MM.1S (cell line): ENCODE results near the gene ZBTB17.

Experiments
- DNase-seq: peaks from one replicate; pipeline ENCODE4 v3.0.0-alpha.2; 2015
- H2AFZ ChIP-seq: fragments of 300-600 bp; sonication (generic); 2 replicates; pipeline ENCODE4 v1.6.0; 2016; ENCODE audit warnings: antibody characterized with exemption, low read length
- H3F3A ChIP-seq: fragments of 300-600 bp; sonication (generic); 2 replicates; pipeline ENCODE4 v1.6.1; 2016; ENCODE audit warnings: mild to moderate bottlenecking, antibody characterized with exemption, low read length, moderate library complexity, mixed read lengths; ENCODE audit not compliant: insufficient read depth
- H3K27ac ChIP-seq: fragments of 300-600 bp; sonication (generic); 2 replicates; pipeline ENCODE4 v1.5.1; 2016; ENCODE audit warnings: mild to moderate bottlenecking, low read length
- H3K27me3 ChIP-seq: fragments of 300-600 bp; sonication (generic); replicated peaks from 2 replicates; pipeline ENCODE4 v1.6.0; 2016; ENCODE audit warnings: low read length; ENCODE audit not compliant: insufficient read depth
- H3K36me3 ChIP-seq: fragments of 300-600 bp; sonication (generic); replicated peaks from 2 replicates; pipeline ENCODE4 v1.6.1; 2016; ENCODE audit warnings: mild to moderate bottlenecking, low read length, mixed read lengths; ENCODE audit not compliant: insufficient read depth
- H3K4me1 ChIP-seq: fragments of 300-600 bp; sonication (generic); 2 replicates; pipeline ENCODE4 v1.6.1; 2016; ENCODE audit warnings: low read length, mixed read lengths
- H3K4me2 ChIP-seq: fragments of 300-600 bp; sonication (generic); 2 replicates; pipeline ENCODE4 v1.6.0; 2016; ENCODE audit warnings: low read depth, low read length
- H3K4me3 ChIP-seq: fragments of 300-600 bp; sonication (generic); 2 replicates; pipeline ENCODE4 v1.5.1; 2016; ENCODE audit warnings: low read length, mixed read lengths
- H3K79me2 ChIP-seq: fragments of 300-600 bp; sonication (generic); 2 replicates; pipeline ENCODE4 v1.6.1; 2016; ENCODE audit warnings: mixed run types, low read length, mixed read lengths
- H3K9ac ChIP-seq: fragments of 300-600 bp; sonication (generic); 2 replicates; pipeline ENCODE4 v1.6.1; 2016; ENCODE audit warnings: low read length, mixed read lengths
- H3K9me2 ChIP-seq: fragments of 300-600 bp; sonication (generic); replicated peaks from 2 replicates; pipeline ENCODE4 v1.6.1; 2016; ENCODE audit warnings: mild to moderate bottlenecking, low read length, mixed read lengths; ENCODE audit not compliant: insufficient read depth
- H3K9me3 ChIP-seq: fragments of 300-600 bp; sonication (generic); replicated peaks from 2 replicates; pipeline ENCODE4 v1.6.1; 2016; ENCODE audit warnings: mild to moderate bottlenecking, low read length, mixed read lengths; ENCODE audit not compliant: insufficient read depth
- H4K20me1 ChIP-seq: fragments of 300-600 bp; sonication (generic); 2 replicates; pipeline ENCODE4 v1.6.1; 2016; ENCODE audit warnings: mild to moderate bottlenecking, low read length, moderate library complexity, mixed read lengths; ENCODE audit not compliant: insufficient read depth
- EZH2 ChIP-seq: fragments of 300-600 bp; sonication (generic); optimal IDR thresholded peaks from 2 replicates; pipeline ENCODE3; 2017; ENCODE audit warnings: low read depth, mild to moderate bottlenecking, antibody characterized with exemption, low read length, mixed read lengths
- EZH2phosphoT487 ChIP-seq: fragments of 300-600 bp; sonication (generic); IDR thresholded peaks from 2 replicates; pipeline ENCODE4 v1.6.1; 2018; ENCODE audit warnings: antibody characterized with exemption, low read length
- TF ChIP-seq, protein P1 (sequence below): fragments of 300-600 bp; sonication (generic); IDR thresholded peaks from 2 replicates; pipeline ENCODE4 v1.5.1; 2016; ENCODE audit warnings: antibody characterized with exemption, low read length, mixed read lengths

ZBTB17 gene

DNA sequence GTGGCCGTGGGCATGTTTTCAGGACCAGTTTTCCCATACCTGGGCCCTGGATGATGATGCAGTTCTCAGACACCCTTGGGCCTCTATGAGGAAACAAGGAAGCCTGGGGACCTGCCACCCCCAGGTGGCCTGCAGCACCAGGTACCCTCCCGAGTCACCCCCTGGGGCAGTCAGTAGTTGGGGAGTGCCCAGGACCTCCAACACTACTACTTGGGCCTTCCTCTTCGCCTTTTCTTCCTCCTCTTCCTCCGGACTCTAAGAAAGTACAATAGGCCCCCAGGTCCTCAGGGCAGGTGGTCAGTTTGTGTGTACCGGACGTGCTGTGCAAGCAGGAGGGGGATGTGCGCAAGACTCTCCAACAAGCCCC lies 16.3 kb upstream of the ZBTB17 start:
- Histone ChIP-seq H3K4me3 (no peak overlapping the region), H4K20me1 (no peaks in the 10 kb centered on the region), H3K9me2 (no peaks in the 10 kb centered on the region), H3K9me3 (no peaks in the 10 kb centered on the region), H3K4me2 (no peak overlapping the region), H3K27me3 (peaks cover 41% of the 10 kb centered on the region), H3K79me2 (no peaks in the 10 kb centered on the region), H2AFZ (no peak overlapping the region), H3K27ac (no peak overlapping the region), H3K4me1 (no peaks in the 10 kb centered on the region), H3K36me3 (no peaks in the 10 kb centered on the region), H3K9ac (no peak overlapping the region), H3F3A (no peaks in the 10 kb centered on the region)
- no peak for DNase-seq
- TF ChIP-seq, protein P1, sequence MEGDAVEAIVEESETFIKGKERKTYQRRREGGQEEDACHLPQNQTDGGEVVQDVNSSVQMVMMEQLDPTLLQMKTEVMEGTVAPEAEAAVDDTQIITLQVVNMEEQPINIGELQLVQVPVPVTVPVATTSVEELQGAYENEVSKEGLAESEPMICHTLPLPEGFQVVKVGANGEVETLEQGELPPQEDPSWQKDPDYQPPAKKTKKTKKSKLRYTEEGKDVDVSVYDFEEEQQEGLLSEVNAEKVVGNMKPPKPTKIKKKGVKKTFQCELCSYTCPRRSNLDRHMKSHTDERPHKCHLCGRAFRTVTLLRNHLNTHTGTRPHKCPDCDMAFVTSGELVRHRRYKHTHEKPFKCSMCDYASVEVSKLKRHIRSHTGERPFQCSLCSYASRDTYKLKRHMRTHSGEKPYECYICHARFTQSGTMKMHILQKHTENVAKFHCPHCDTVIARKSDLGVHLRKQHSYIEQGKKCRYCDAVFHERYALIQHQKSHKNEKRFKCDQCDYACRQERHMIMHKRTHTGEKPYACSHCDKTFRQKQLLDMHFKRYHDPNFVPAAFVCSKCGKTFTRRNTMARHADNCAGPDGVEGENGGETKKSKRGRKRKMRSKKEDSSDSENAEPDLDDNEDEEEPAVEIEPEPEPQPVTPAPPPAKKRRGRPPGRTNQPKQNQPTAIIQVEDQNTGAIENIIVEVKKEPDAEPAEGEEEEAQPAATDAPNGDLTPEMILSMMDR = no peak
- TF ChIP-seq EZH2 (no peak), EZH2phosphoT487 (no peak)

DNA sequence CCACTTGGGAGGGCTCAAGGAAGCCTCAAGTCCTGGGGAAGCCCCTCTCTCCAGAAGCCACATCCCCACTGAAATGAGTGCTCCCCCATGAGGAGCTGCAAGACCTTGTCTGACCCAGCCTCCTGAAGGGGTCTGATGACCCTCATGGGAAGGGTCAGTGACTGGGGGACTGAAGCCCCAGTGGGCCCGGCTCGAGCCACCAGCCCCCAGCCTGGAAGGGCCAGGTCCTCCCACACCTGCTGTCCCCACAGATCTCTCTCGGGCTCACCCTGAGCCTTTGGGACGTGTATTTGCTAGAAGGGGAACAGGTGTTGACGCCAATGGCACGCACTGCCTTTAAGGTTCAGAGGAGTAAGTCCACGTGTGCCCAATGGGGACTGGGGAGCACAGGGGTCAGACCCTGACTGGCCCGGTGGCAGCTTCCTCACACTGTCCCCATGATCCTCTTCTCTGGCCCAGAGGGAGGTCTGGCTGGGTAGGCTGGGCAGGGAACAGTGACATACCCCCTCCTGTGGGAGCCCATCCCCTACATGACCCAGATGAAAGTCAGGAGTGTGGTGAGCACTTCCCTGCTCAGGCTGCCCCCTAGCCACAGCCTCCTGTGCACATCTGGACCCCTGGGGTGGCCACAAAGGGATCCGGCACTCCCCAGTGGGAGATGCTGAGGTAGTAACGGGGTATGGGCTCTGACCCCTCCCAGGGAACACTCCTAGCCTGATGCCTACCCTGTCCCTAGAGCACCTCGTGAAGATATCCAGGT lies 15.7 kb upstream of the ZBTB17 start:
- no peaks in the 10 kb centered on the region for H3K4me1 ChIP-seq
- H3K9ac ChIP-seq = no peak overlapping the region
- no peaks in the 10 kb centered on the region for H3K9me2 ChIP-seq
- H3F3A ChIP-seq = no peaks in the 10 kb centered on the region
- no peak for TF ChIP-seq EZH2phosphoT487
- TF ChIP-seq EZH2 = no peak
- TF ChIP-seq, protein P1 = no peak
- H3K36me3 ChIP-seq = no peaks in the 10 kb centered on the region
- no peaks in the 10 kb centered on the region for H4K20me1 ChIP-seq
- H3K9me3 ChIP-seq = no peaks in the 10 kb centered on the region
- H2AFZ ChIP-seq = no peak overlapping the region
- no peak overlapping the region for H3K4me3 ChIP-seq
- H3K27me3 ChIP-seq = peaks cover 35% of the 10 kb centered on the region
- DNase-seq = no peak
- no peak overlapping the region for H3K4me2 ChIP-seq
- H3K79me2 ChIP-seq = no peaks in the 10 kb centered on the region
- H3K27ac ChIP-seq = no peak overlapping the region

DNA sequence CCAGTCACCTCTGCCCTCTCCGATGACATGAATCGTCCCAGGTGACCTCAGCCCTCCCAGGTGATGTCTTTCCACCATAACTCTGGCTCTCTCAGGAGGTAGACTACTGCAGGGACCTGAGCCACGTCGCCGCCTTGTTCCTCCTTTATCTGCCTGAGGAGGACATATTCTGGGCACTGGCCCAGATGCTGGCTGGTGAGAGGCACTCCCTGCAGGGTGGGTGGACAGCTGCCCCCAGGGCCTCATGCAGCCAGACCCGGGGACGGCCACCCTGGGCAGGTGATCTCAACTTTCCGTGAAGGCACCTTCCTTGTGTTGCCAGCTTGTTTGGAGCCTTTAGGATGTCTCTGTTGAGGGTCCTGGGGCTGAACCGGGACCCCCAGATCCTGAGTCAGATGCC lies 13.9 kb upstream of the ZBTB17 start:
- H3K27ac ChIP-seq = no peak overlapping the region
- H3K4me3 ChIP-seq = no peak overlapping the region
- no peaks in the 10 kb centered on the region for H3F3A ChIP-seq
- H2AFZ ChIP-seq = no peak overlapping the region
- DNase-seq = no peak
- H3K9ac ChIP-seq = no peak overlapping the region
- H3K36me3 ChIP-seq = no peaks in the 10 kb centered on the region
- no peaks in the 10 kb centered on the region for H3K79me2 ChIP-seq
- no peaks in the 10 kb centered on the region for H3K9me2 ChIP-seq
- no peaks in the 10 kb centered on the region for H3K4me1 ChIP-seq
- no peak for TF ChIP-seq EZH2
- TF ChIP-seq EZH2phosphoT487 = no peak
- TF ChIP-seq, protein P1 = no peak
- no peak overlapping the region for H3K4me2 ChIP-seq
- H4K20me1 ChIP-seq = no peaks in the 10 kb centered on the region
- no peaks in the 10 kb centered on the region for H3K9me3 ChIP-seq
- H3K27me3 ChIP-seq = peaks cover 34% of the 10 kb centered on the region
